Hematopoietic multipotent progenitor cell treated with erythropoietin and hydrocortisone succinate and interleukin-3 and kit ligand, for 15 days (in vitro differentiated cells): Measurements from ENCODE around the gene OR6C6.
"Not testable (repeated sequence)": the region's sequence is repeated elsewhere in the genome, so short reads cannot be mapped to it uniquely, and the experiment has no call there.

Experiments
- DNase-seq: peaks from one replicate; pipeline ENCODE4 v3.0.0-alpha.2; 2015; ENCODE audit warnings: low spot score

OR6C6 gene

DNA sequence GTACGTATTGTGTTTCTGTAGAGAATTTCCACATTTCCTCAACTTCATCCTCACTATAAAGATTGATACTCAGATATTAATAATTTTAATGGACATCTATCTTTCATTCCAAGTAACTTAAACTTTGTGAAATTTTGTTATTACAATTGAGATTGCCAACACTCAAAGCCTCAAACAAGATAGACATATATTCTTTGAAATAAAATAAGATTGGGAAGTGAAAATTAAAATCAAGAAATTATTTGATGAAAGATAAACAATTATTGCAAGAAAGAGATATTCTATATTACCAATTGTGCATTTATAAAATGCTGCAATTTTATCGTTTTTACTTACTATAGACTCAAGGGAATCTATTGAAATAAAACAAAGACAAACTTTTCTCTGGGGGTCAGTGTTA is at the start of gene OR6C6:
TSS of gene OR6C6 (minus strand) at position 101 of the 400 bp plus-strand sequence. CDS start 1,337 bp downstream, outside the sequence.
- DNase-seq: no peak

DNA sequence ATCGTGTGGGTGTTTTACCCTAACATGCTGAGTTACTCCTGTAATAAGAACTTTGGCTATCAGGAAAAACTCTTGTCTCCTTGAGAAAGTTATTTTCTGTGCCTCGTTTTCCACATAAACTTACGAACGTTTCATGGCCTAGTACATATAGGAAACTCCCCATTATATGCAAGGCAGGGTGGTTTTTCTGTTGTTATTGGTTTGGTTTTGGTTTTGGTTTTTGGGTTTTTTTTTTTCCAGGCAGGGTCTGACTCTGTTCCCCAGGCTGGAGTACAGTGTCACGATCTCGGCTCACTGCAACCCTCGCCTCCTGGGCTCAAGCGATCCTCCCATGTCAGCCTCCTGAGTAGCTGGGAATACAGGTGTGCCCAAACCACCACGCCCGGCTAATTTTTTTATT is 39.6 kb upstream of the OR6C6 start:
- no peak for DNase-seq

DNA sequence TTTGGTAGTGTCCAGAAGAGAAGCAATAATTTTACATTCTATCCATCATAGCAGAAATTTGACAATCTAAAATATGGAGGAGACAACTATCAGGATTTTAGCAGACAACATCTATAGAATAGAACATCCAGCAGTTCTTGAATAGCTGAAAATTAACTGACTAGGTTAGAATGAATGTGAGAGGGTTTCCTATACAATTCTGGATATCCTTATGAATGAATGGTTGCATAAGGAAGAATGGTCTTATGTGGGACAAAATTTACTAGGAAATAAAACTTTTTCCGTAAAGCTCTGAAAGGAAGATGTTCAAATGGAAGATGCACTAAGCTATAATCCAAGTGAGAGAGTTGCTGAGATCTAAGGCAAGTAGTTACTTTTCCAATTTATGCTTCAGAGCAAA is 34.1 kb upstream of the OR6C6 start, which contains the start of gene OR6C3:
TSS of gene OR6C3 (plus strand) at position 301 of the 400 bp plus-strand sequence. CDS start 955 bp downstream, outside the sequence.
- DNase-seq: no peak

DNA sequence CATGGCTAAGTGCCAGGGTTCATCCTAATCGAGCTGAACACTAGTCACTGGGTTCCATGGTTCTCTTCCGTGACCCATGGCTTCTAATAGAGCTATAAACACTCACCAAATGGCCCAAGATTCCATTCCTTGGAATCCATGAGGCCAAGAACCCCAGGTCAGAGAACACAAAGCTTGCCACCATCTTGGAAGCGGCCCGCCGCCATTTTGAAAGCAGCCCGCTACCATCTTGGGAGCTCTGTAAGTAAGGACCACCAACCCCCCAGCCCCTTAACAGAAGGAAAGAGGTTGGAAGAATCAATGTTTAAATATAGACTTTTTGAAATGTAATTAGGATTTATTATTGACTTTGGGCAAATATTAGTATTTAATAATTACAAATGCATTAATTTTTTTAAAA is 29.4 kb upstream of the OR6C6 start:
- not testable (repeated sequence) for DNase-seq

DNA sequence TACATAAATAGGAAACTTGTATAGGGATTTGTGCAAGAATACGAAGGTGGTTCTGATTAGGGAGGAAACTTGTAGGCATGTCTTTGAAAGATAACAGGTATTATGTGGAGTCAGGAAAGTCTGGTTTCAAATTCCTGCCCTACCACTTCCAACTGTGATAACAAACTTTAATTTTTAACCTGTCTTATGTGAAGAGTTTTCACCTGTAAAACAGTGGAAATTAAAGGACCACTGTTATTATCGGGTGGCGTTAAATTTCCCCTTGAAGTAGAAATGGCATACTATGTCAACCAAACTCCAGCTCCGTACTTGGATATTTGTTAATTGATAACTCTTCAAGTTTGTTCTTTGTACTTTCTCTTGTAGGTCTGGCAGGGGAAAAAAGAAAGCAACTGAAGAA is 23.8 kb upstream of the OR6C6 start:
- DNase-seq: no peak

DNA sequence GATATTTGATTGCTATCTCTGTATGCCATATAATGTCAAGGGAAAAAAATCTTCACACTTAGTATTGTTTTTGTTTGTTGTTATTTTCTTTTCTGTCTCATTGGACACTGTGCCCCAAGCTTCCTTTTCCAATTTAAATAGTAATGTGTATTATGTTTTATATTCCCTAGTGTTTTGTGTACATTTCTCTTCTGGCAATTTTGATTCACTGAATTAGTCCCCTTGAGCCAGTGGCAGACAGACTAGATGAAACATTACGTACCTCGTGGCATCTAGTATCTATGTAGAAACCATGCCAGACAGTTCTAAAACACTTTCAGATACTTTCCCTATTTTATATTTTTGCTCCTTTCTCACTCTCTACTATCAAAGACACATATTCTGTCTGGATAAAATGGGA is 17.7 kb upstream of the OR6C6 start, which contains the start of gene OR6C1:
TSS of gene OR6C1 (plus strand) at position 301 of the 400 bp plus-strand sequence. CDS start 6,257 bp downstream, outside the sequence.
- DNase-seq: no peak

DNA sequence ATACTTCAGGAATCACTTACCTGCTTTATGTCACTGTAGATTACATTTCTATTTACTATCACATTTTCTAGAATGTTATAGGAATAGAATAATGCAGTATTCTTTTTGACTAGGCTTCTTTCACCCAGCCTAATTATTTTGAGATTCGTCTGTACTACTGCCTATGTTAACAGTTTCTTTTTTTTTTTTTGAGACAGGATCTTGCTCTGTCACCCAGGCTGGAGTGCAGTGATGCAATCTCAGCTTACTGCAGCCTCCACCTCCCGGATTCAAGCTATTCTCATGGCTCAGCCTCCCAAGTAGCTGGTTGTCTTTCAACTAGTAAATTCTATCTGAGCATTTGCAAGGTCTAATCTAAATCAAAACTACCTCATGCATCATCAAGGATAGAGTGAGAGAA is 6.4 kb downstream of the OR6C6 start:
- DNase-seq: no peak

DNA sequence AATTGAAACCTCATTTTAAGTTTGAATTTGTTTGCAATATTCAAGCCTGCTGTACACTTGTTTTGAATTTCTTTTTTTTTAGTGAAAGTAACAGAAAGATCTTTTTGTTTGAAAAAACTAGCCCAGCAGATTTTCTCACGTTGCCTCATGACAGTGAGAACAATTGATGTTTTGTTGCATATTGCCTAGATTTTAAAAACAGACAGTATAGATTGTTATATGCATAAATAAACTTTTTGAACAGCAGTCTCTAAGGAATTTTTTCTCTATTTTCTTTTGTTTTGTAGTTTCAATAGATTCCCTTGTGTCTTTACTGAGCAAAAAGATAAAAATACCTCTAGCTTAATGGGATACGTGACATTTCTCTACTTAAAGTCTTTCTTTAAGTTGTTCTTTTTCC is 15.4 kb downstream of the OR6C6 start:
- DNase-seq: no peak

DNA sequence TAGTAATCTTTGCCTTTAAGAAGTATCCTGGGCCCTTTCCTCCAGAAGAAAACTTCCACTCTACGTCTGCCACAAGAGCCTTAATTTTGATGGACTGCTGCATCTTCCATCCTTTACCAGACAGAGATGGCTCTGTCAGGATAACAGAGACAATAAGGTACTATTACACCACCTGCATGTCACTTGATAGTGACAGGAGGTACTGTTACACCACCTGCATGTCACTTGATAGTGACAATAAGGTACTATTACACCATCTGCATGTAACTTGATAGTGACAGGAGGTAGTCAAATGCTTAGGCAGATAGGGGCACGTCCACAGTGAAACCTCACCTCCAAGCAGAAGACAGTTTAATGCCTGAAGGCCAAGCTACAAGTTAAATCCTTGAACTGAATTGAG is 38.1 kb downstream of the OR6C6 start:
- no peak for DNase-seq

DNA sequence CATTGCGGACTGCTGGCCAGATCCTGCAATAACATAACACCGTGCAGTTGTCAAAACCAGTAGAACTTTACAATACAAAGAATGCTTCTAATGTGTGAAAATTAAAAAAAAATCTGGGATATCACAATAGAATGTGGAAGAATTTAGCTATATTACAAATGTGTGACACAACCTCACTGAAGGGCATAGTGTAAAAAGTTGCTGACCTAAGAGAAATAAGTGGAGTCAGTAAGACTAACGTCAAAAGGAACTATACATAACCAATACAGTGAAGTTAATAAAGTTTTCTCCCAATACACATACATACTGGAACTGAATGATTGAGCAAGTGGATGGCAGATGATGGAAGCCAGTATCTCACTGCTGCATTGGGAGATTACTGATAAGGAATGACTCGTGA is 39.5 kb downstream of the OR6C6 start:
- DNase-seq: no peak

DNA sequence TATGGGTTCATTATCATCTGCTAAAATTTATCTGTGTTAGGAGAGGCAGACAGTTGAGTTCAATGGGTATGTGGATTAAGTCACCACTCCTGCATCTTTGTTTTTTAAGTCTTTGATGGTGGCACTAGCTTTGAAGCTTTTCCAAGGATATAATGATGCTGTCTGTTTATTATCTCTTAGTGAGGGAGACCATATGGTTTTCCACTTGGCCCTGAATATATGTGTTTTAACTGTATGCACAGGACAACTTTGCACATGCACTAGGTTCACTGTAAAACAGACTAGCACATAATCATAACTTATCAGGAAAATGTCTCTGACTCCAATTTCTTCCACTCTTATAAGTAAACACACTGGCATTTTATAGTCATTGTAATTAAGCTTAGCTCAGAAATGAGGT is 43.1 kb downstream of the OR6C6 start:
- no peak for DNase-seq

DNA sequence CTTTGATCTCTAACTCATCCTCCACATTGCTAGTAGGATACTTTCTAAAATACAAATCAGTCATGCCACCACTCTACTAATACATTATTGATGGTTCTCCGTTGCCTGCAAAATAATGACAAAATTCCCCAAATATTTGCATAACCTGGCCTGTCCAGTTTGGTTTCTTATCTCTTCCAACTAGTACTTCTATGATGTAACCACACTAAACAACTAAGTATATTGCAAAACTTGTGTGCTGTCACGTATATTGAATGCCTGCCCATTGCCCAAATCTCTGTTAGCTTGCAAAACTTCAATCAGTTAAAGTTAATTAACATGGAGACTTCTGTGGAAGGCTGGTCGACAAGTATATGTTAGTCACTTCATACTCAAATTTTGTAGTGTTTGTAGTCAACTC is 45.4 kb downstream of the OR6C6 start:
- no peak for DNase-seq

DNA sequence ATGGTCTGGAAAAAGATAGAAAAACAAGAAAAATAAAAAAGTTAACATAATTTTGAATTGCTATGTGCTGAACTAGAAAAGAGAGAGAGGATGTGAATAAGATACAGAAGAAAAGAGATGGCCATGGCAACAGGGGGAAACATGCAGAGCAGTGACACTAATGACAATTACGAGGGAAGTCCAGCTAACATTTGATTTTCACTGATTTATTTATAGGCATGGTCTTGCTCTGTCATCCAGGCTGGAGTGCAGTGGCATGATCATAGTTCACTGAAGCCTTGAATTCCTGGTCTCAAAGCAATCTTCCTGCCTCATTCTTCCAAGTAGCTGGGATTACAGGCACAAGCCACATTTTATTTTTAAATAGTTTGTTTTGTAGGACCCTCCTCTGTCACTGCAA is 50.2 kb downstream of the OR6C6 start:
- DNase-seq: no peak

DNA sequence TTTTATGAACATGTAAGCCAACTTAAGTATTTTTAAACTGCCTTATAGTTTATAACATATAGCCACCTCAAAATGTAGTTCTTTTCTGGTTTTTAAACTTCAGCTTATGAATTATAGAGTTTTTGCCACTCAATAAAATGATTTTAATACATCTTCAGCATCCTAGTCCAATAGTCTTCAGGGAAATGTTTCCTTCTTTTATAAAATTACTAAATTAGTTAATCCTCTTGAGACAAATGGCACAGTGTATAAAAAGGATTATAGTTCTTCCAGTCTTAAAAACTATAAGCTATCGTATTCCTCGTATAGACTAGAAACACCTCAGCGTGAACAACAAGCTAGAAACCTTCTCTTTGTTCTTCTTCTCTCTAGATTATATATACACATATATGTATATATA is 52.1 kb downstream of the OR6C6 start, which contains the start of gene OR6C74:
TSS of gene OR6C74 (plus strand) at position 301 of the 400 bp plus-strand sequence. CDS start 2,679 bp downstream, outside the sequence.
- DNase-seq: no peak
